ENCODE data around the gene PCK2. TPM values are rescaled to one million over a fixed set of nuclear protein-coding genes. Genes with fewer than 3 reads are reported as not detected.
A peak's percentile ranks its signal among the peaks of the same experiment; 100 is the strongest.

PCK2 gene
- total and polyA plus RNA-seq, 4 donors, result 39.8 to 250 (median 221) TPM

GRCh38 chr14:24051176-24051788 lies 42.8 kb upstream of the PCK2 start:
- Histone ChIP-seq H3K27ac (ENCODE audit: low read depth in 1 of 2, low read length in 2 of 2) (no peak overlapping the region), H3K9me3 (ENCODE audit: control insufficient read depth in 4 of 4, low read length in 3 of 4) (no peaks in the 10 kb centered on the region), H3K27me3 (ENCODE audit: control insufficient read depth in 4 of 4, insufficient read depth in 4 of 4, low read length in 3 of 4) (no peaks in the 10 kb centered on the region), H3K4me1 (ENCODE audit: control insufficient read depth in 4 of 4, insufficient read depth in 4 of 4, low read length in 3 of 4) (peaks cover 7 to 18% (median 10%) of the 10 kb centered on the region in 4 donors), H3K4me3 (ENCODE audit: low read depth in 1 of 3, low read length in 3 of 3) (peak overlapping the region; percentile 63 to 66 (median 63)), H3K9ac (ENCODE audit: low read depth in 1 of 2, low read length in 2 of 2) (peak overlapping the region; percentile 48 to 77), H3K36me3 (ENCODE audit: control insufficient read depth in 4 of 4, insufficient read depth in 3 of 4, low read depth in 1 of 4, low read length in 3 of 4) (no peaks in the 10 kb centered on the region)
- TF ChIP-seq, protein P1, sequence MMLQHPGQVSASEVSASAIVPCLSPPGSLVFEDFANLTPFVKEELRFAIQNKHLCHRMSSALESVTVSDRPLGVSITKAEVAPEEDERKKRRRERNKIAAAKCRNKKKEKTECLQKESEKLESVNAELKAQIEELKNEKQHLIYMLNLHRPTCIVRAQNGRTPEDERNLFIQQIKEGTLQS (IDR thresholded peaks at IDR 0.05), result no peak
- TF ChIP-seq FOXA2 (IDR thresholded peaks at IDR 0.05), result no peak
- no peak for TF ChIP-seq CTCF (IDR thresholded peaks at IDR 0.05; ENCODE audit: low read depth, low read length, missing input control)
- no peak for TF ChIP-seq RAD21 (IDR thresholded peaks at IDR 0.05)
- no peak for TF ChIP-seq TAF1 (conservative IDR thresholded peaks at IDR 0.05)
- TF ChIP-seq, protein P2, sequence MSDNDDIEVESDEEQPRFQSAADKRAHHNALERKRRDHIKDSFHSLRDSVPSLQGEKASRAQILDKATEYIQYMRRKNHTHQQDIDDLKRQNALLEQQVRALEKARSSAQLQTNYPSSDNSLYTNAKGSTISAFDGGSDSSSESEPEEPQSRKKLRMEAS (IDR thresholded peaks at IDR 0.05), result no peak
- TF ChIP-seq, protein P3, sequence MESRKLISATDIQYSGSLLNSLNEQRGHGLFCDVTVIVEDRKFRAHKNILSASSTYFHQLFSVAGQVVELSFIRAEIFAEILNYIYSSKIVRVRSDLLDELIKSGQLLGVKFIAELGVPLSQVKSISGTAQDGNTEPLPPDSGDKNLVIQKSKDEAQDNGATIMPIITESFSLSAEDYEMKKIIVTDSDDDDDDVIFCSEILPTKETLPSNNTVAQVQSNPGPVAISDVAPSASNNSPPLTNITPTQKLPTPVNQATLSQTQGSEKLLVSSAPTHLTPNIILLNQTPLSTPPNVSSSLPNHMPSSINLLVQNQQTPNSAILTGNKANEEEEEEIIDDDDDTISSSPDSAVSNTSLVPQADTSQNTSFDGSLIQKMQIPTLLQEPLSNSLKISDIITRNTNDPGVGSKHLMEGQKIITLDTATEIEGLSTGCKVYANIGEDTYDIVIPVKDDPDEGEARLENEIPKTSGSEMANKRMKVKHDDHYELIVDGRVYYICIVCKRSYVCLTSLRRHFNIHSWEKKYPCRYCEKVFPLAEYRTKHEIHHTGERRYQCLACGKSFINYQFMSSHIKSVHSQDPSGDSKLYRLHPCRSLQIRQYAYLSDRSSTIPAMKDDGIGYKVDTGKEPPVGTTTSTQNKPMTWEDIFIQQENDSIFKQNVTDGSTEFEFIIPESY (IDR thresholded peaks at IDR 0.05), result no peak
- TF ChIP-seq HNF4A (conservative IDR thresholded peaks at IDR 0.05), result no peak
- no peak for TF ChIP-seq NR2F2 (IDR thresholded peaks at IDR 0.05)
- no peak for TF ChIP-seq EGR1 (IDR thresholded peaks at IDR 0.05; ENCODE audit: low read depth in 2 of 2)
- no peak for TF ChIP-seq REST (IDR thresholded peaks at IDR 0.05)
- no peak for TF ChIP-seq YY1 (IDR thresholded peaks at IDR 0.05)
- TF ChIP-seq JUND (IDR thresholded peaks at IDR 0.05), result no peak
- WGBS, result 44% methylated on average over 20 of the region's 20 CpGs
- DNase-seq (ENCODE audit: low spot score), result no peak

Data from liver (tissue), 9 donors.